H9 (cell line): ENCODE results near the gene OSBP2. TPM values are rescaled to one million over a fixed set of nuclear protein-coding genes. Genes with fewer than 3 reads are reported as not detected.

ENCODE experiments used
- DNase-seq: peaks from one replicate; pipeline ENCODE4 v3.0.0-alpha.2; 2017
- H2AFZ ChIP-seq: one replicate; pipeline ENCODE4 v1.6.1; 2013; ENCODE audit warnings: mild to moderate bottlenecking, low read length, control low read depth, moderate library complexity
- H2AK5ac ChIP-seq: 2 replicates; pipeline ENCODE4 v1.6.1; 2013; ENCODE audit warnings: low read length, control low read depth, mixed read lengths; ENCODE audit not compliant: insufficient read length
- H2BK120ac ChIP-seq: one replicate; pipeline ENCODE4 v1.6.1; 2013; ENCODE audit warnings: low read depth, mild to moderate bottlenecking, low read length, control low read depth, inconsistent platforms; ENCODE audit not compliant: poor library complexity, severe bottlenecking
- H2BK12ac ChIP-seq: 2 replicates; pipeline ENCODE4 v1.6.1; 2013; ENCODE audit warnings: low read length, control low read depth, mixed read lengths, low read depth; ENCODE audit not compliant: insufficient read length
- H2BK15ac ChIP-seq: 2 replicates; pipeline ENCODE4 v1.6.1; 2013; ENCODE audit warnings: low read depth, low read length, control low read depth
- H2BK20ac ChIP-seq: one replicate; pipeline ENCODE4 v1.6.1; 2013; ENCODE audit warnings: low read depth, mild to moderate bottlenecking, low read length, control low read depth, inconsistent platforms; ENCODE audit not compliant: poor library complexity, severe bottlenecking
- H2BK5ac ChIP-seq: 2 replicates; pipeline ENCODE4 v1.6.1; 2013; ENCODE audit warnings: low read length, control low read depth, mixed read lengths; ENCODE audit not compliant: insufficient read length
- H3K14ac ChIP-seq: 2 replicates; pipeline ENCODE4 v1.6.1; 2013; ENCODE audit warnings: low read length, control low read depth; ENCODE audit not compliant: insufficient read depth
- H3K18ac ChIP-seq: 2 replicates; pipeline ENCODE4 v1.6.1; 2013; ENCODE audit warnings: low read depth, mild to moderate bottlenecking, mixed read lengths, low read length, control low read depth; ENCODE audit not compliant: insufficient read length
- H3K23ac ChIP-seq: 2 replicates; pipeline ENCODE4 v1.6.1; 2013; ENCODE audit warnings: low read length, control low read depth, mixed read lengths, low read depth; ENCODE audit not compliant: insufficient read length
- H3K23me2 ChIP-seq: 2 replicates; pipeline ENCODE4 v1.6.1; 2013; ENCODE audit warnings: low read depth, mild to moderate bottlenecking, mixed read lengths, low read length, control low read depth; ENCODE audit not compliant: insufficient read length, poor library complexity, severe bottlenecking
- H3K27ac ChIP-seq: 2 replicates; pipeline ENCODE4 v1.5.1; 2013; ENCODE audit warnings: low read length, control low read depth, mixed read lengths, low read depth; ENCODE audit not compliant: insufficient read length
- H3K27me3 ChIP-seq: 2 replicates; pipeline ENCODE4 v1.6.1; 2013; ENCODE audit warnings: low read length, control low read depth, inconsistent platforms; ENCODE audit not compliant: insufficient read depth
- H3K4ac ChIP-seq: 2 replicates; pipeline ENCODE4 v1.6.1; 2013; ENCODE audit warnings: low read depth, mild to moderate bottlenecking, control low read depth, inconsistent platforms, low read length, moderate library complexity
- H3K4me1 ChIP-seq: 2 replicates; pipeline ENCODE4 v1.6.1; 2013; ENCODE audit warnings: low read length, control low read depth, inconsistent platforms; ENCODE audit not compliant: insufficient read depth
- H3K4me2 ChIP-seq: 2 replicates; pipeline ENCODE4 v1.6.1; 2013; ENCODE audit warnings: low read length, control low read depth, mixed read lengths; ENCODE audit not compliant: insufficient read length, insufficient read depth
- H3K56ac ChIP-seq: 2 replicates; pipeline ENCODE4 v1.6.1; 2013; ENCODE audit warnings: low read depth, mild to moderate bottlenecking, mixed read lengths, low read length, control low read depth; ENCODE audit not compliant: insufficient read length
- H3K79me1 ChIP-seq: 2 replicates; pipeline ENCODE4 v1.6.1; 2013; ENCODE audit warnings: low read depth, mild to moderate bottlenecking, moderate library complexity, low read length, control low read depth, inconsistent platforms; ENCODE audit not compliant: insufficient read depth, poor library complexity, severe bottlenecking
- H3K79me2 ChIP-seq: 2 replicates; pipeline ENCODE4 v1.6.1; 2013; ENCODE audit warnings: low read length, control low read depth, inconsistent platforms; ENCODE audit not compliant: insufficient read depth
- H3K9ac ChIP-seq: 2 replicates; pipeline ENCODE4 v1.6.1; 2013; ENCODE audit warnings: low read length, control low read depth, mixed read lengths; ENCODE audit not compliant: insufficient read length; ENCODE audit errors: extremely low read depth
- H3K9me3 ChIP-seq: one replicate; pipeline ENCODE4 v1.6.1; 2013; ENCODE audit warnings: low read depth, low read length, inconsistent platforms; ENCODE audit not compliant: control insufficient read depth
- H3T11ph ChIP-seq: one replicate; pipeline ENCODE4 v1.6.1; 2013; ENCODE audit warnings: mild to moderate bottlenecking, low read length, control low read depth, inconsistent platforms
- H4K20me1 ChIP-seq: one replicate; pipeline ENCODE4 v1.6.1; 2013; ENCODE audit not compliant: control insufficient read depth, insufficient read length, insufficient read depth
- H4K5ac ChIP-seq: 2 replicates; pipeline ENCODE4 v1.6.1; 2013; ENCODE audit warnings: low read depth, mild to moderate bottlenecking, mixed read lengths, low read length, control low read depth; ENCODE audit not compliant: insufficient read length
- H4K8ac ChIP-seq: replicated peaks from 2 replicates; pipeline ENCODE4 v1.6.1; 2013; ENCODE audit warnings: low read length, control low read depth, mixed read lengths, low read depth; ENCODE audit not compliant: insufficient read length
- H4K91ac ChIP-seq: 2 replicates; pipeline ENCODE4 v1.6.1; 2013; ENCODE audit warnings: low read depth, mild to moderate bottlenecking, moderate library complexity, mixed read lengths, low read length, control low read depth; ENCODE audit not compliant: insufficient read length
- H3K27ac Mint-ChIP-seq, 3 experiments: 2 replicates in 2 of 3; 3 replicates in 1 of 3; pipeline ENCODE4 v1.8.0; 2020 to 2021; ENCODE audit warnings: mixed read lengths in 3 of 3, mild to moderate bottlenecking in 1 of 3, moderate library complexity in 1 of 3
- H3K27me3 Mint-ChIP-seq: 2 replicates; pipeline ENCODE4 v1.8.0; 2021; ENCODE audit warnings: low read depth, mild to moderate bottlenecking, moderate library complexity, mixed read lengths
- H3K36me3 Mint-ChIP-seq, 3 experiments: 2 replicates in 2 of 3; 3 replicates in 1 of 3; pipeline ENCODE4 v1.8.0; 2020 to 2021; ENCODE audit warnings: low read depth in 3 of 3, mixed read lengths in 3 of 3; ENCODE audit not compliant: insufficient read depth in 1 of 3
- H3K4me1 Mint-ChIP-seq, 2 experiments: 2 replicates each; pipeline ENCODE4 v1.8.0; 2020; ENCODE audit warnings: mixed read lengths in 2 of 2
- H3K4me3 Mint-ChIP-seq, 2 experiments: 2 replicates in 1 of 2; 3 replicates in 1 of 2; pipeline ENCODE4 v1.8.0; 2020 to 2021; ENCODE audit warnings: mild to moderate bottlenecking in 2 of 2, mixed read lengths in 2 of 2, moderate library complexity in 1 of 2
- H3K9me3 Mint-ChIP-seq, 2 experiments: 2 replicates in 1 of 2; 3 replicates in 1 of 2; pipeline ENCODE4 v1.8.0; 2020; ENCODE audit warnings: mild to moderate bottlenecking in 2 of 2, mixed read lengths in 2 of 2, moderate library complexity in 1 of 2
- WGBS: extraction: QIAGEN DNeasy Blood & Tissue Kit; methylation state at CpG from one replicate; pipeline ENCODE4 v1.1.7; 2013; ENCODE audit warnings: missing lambda C conversion rate, low lambda C conversion rate, mixed read lengths; ENCODE audit not compliant: insufficient read length; ENCODE audit errors: extremely low coverage; 5-methylcytosine and 5-hydroxymethylcytosine counted together
- total RNA-seq: library from RNA; stranded (reverse); gene quantifications from 2 replicates; pipeline ENCODE4 v1.2.1, GENCODE V29; 2021
- TF ChIP-seq, protein P1 (sequence below): fragments of 200-600 bp; sonication (generic); conservative IDR thresholded peaks from 3 replicates; pipeline ENCODE4 v1.8.0; 2021; ENCODE audit warnings: antibody characterized with exemption, mild to moderate bottlenecking

OSBP2 gene
- total RNA-seq, 1 experiment from 2014 or later: 3.4 TPM

DNA sequence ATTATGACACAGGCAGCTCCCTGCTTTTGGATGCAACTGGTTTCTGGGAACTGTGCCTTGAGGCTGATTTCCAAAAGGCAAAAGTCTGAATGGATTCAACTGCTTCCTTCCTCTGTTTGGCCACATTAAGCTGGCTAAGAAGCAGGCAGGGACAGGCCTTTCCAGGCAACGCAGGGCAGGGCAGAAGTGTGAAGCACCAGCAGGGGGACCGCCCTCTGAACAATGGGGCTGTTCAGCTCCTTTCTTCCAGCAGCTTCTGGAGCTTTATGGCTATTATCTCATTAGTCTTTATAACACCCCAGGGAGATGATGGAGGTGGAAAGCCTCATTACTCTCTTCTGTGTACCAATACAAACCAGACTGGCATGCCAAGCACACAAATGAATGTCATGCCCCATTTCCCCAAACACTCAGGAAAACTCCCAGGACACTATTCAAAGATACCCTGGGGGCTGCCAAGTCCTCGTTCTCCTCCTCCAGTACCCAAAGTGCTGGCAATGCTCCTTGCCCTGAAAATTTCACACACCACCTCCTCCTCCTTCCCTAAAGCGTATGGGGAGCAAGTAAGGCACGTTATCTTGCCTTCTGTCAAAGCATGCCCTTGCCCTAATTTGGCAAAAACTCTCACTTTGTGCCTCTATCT lies 252.6 kb downstream of the OSBP2 start:
- H3K36me3 Mint-ChIP-seq: peaks cover 42 to 77% (median 68%) of the 10 kb centered on the region in 3 experiments; a peak in 6 of 7 replicates

More for the DNA sequence above, 252.6 kb downstream of the OSBP2 start:
- Histone ChIP-seq H3K27me3 (no peaks in the 10 kb centered on the region), H3K9me3 (no peaks in the 10 kb centered on the region), H3K79me1 (no peaks in the 10 kb centered on the region), H2BK120ac (no peak overlapping the region), H2AK5ac (no peak overlapping the region), H3K79me2 (no peaks in the 10 kb centered on the region), H3K27ac (no peak overlapping the region), H2BK15ac (no peak overlapping the region), H3K23ac (no peak overlapping the region), H2BK5ac (no peak overlapping the region), H3K14ac (no peak overlapping the region), H2AFZ (no peak overlapping the region), H3K23me2 (no peaks in the 10 kb centered on the region), H3K9ac (no peak overlapping the region), H3T11ph (no peak overlapping the region), H3K4me1 (no peaks in the 10 kb centered on the region), H3K4ac (no peak overlapping the region), H3K18ac (no peak overlapping the region), H3K4me2 (no peak overlapping the region), H2BK20ac (no peak overlapping the region), H4K20me1 (no peaks in the 10 kb centered on the region), H2BK12ac (no peak overlapping the region), H3K56ac (no peak overlapping the region), H4K8ac (no peak overlapping the region), H4K5ac (no peak overlapping the region), H4K91ac (no peak overlapping the region)
- no peak overlapping the region for H3K27ac Mint-ChIP-seq
- TF ChIP-seq, protein P1, sequence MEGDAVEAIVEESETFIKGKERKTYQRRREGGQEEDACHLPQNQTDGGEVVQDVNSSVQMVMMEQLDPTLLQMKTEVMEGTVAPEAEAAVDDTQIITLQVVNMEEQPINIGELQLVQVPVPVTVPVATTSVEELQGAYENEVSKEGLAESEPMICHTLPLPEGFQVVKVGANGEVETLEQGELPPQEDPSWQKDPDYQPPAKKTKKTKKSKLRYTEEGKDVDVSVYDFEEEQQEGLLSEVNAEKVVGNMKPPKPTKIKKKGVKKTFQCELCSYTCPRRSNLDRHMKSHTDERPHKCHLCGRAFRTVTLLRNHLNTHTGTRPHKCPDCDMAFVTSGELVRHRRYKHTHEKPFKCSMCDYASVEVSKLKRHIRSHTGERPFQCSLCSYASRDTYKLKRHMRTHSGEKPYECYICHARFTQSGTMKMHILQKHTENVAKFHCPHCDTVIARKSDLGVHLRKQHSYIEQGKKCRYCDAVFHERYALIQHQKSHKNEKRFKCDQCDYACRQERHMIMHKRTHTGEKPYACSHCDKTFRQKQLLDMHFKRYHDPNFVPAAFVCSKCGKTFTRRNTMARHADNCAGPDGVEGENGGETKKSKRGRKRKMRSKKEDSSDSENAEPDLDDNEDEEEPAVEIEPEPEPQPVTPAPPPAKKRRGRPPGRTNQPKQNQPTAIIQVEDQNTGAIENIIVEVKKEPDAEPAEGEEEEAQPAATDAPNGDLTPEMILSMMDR: peak; percentile 42
- no peak for DNase-seq
- no peaks in the 10 kb centered on the region for H3K9me3 Mint-ChIP-seq
- WGBS: no CpG with 5 or more reads among the region's 5 CpGs
- H3K27me3 Mint-ChIP-seq: no peaks in the 10 kb centered on the region
- no peak overlapping the region for H3K4me3 Mint-ChIP-seq
- H3K4me1 Mint-ChIP-seq: no peaks in the 10 kb centered on the region
